Erythroblast (primary cell): ENCODE results near the gene IL20.

Experiments
- GATA1 ChIP-seq: IDR thresholded peaks from 2 replicates; pipeline ENCODE4 v1.6.1; 2011; ENCODE audit warnings: low read depth, mild to moderate bottlenecking, control low read depth, low read length, moderate library complexity
- POLR2A ChIP-seq: IDR thresholded peaks from 2 replicates; pipeline ENCODE4 v1.6.1; 2011; ENCODE audit warnings: mild to moderate bottlenecking, low read length

- TF ChIP-seq POLR2A (no peak), GATA1 (no peak)
Measured at GRCh38 chr1:206839006-206839560, 26.3 kb upstream of the IL20 start.
